Astrocyte of the spinal cord (primary cell): ENCODE results near the gene MAP1LC3A.

Experiments used
- DNase-seq: peaks from one replicate; pipeline ENCODE4 v3.0.0; 2011; ENCODE audit warnings: low read depth, low spot score
- H3K4me3 ChIP-seq: 2 replicates; pipeline ENCODE4 v1.5.1; 2011; ENCODE audit warnings: low read depth, mild to moderate bottlenecking, low read length, moderate library complexity
- CTCF ChIP-seq: IDR thresholded peaks from 2 replicates; pipeline ENCODE4 v1.5.1; 2012; ENCODE audit warnings: low read depth, mild to moderate bottlenecking, low read length, inconsistent platforms
- in situ Hi-C: cut with HindIII; loops from 2 replicates; pipeline ENCODE4 v1.10.0; 2017; ENCODE audit warnings: low sequenced_read_pairs

Gene MAP1LC3A

GRCh38 chr20:34559311-34560140, 1.0 kb downstream of the MAP1LC3A start:
- in situ Hi-C loops: no loop called here
- peak overlapping the region; percentile 76 for H3K4me3 ChIP-seq
- DNase-seq: no peak
- TF ChIP-seq CTCF: no peak

GRCh38 chr20:34560141-34560523, 1.6 kb downstream of the MAP1LC3A start:
- DNase-seq: no peak
- no peak overlapping the region for H3K4me3 ChIP-seq
- no peak for TF ChIP-seq CTCF
- in situ Hi-C loops: no loop called here

- TF ChIP-seq CTCF: no peak
- in situ Hi-C loops: no loop called here
These were observed 2.1 kb downstream of the MAP1LC3A start for GRCh38 chr20:34560614-34561013.

GRCh38 chr20:34561661-34562060, 3.1 kb downstream of the MAP1LC3A start:
- no peak for TF ChIP-seq CTCF
- no peak overlapping the region for H3K4me3 ChIP-seq
- in situ Hi-C loops: no loop called here
- DNase-seq: no peak

More at GRCh38 chr20:34560614-34561013, 2.1 kb downstream of the MAP1LC3A start:
- no peak overlapping the region for H3K4me3 ChIP-seq
- no peak for DNase-seq

GRCh38 chr20:34562641-34563040, 4.1 kb downstream of the MAP1LC3A start:
- TF ChIP-seq CTCF: peak; percentile 52
- in situ Hi-C loops: no loop called here
- no peak for DNase-seq
- no peak overlapping the region for H3K4me3 ChIP-seq

GRCh38 chr20:34564833-34565232, 6.3 kb downstream of the MAP1LC3A start:
- TF ChIP-seq CTCF: no peak
- H3K4me3 ChIP-seq: no peak overlapping the region
- in situ Hi-C loops: no loop called here
- no peak for DNase-seq
